Tongue (tissue), 2 donors: Measurements from ENCODE around the gene RGPD3. TPM values are rescaled to one million over a fixed set of nuclear protein-coding genes. Genes with fewer than 3 reads are reported as not detected.
"Not testable (repeated sequence)": the region's sequence is repeated elsewhere in the genome, so short reads cannot be mapped to it uniquely, and the experiment has no call there.

Source experiments
- DNase-seq: peaks from one replicate; pipeline ENCODE4 v3.0.0-alpha.2; 2015
- total RNA-seq: library from RNA; depleted of rRNA; stranded (reverse); fragments of >200 nt; gene quantifications from one replicate; pipeline ENCODE4 v1.2.3, GENCODE V29; 2014

The RGPD3 gene
- 1.1 TPM for total RNA-seq

- DNase-seq, result not testable (repeated sequence)
Measured at GRCh38 chr2:106468107-106468506, at the start of gene RGPD3. Gene RGPD3, minus strand, starts transcription at chr2:106468413. Its CDS starts 125 bp downstream, at chr2:106468288.

- no peak for DNase-seq
Measured at GRCh38 chr2:106517329-106517728, 49.1 kb upstream of the RGPD3 start.

- DNase-seq, result no peak
Measured at GRCh38 chr2:106516864-106517263, 48.7 kb upstream of the RGPD3 start.

- no peak for DNase-seq
Measured at GRCh38 chr2:106516436-106516835, 48.2 kb upstream of the RGPD3 start.

GRCh38 chr2:106514827-106515226, 46.6 kb upstream of the RGPD3 start:
- not testable (repeated sequence) for DNase-seq

GRCh38 chr2:106513391-106513790, 45.2 kb upstream of the RGPD3 start:
- not testable (repeated sequence) for DNase-seq

GRCh38 chr2:106511934-106512333, 43.7 kb upstream of the RGPD3 start:
- DNase-seq, result not testable (repeated sequence)

- DNase-seq, result peak; percentile 49
Measured at GRCh38 chr2:106511476-106511901, 43.3 kb upstream of the RGPD3 start.

GRCh38 chr2:106510791-106511190, 42.6 kb upstream of the RGPD3 start:
- not testable (repeated sequence) for DNase-seq

GRCh38 chr2:106509374-106509770, 41.2 kb upstream of the RGPD3 start:
- not testable (repeated sequence) for DNase-seq

- DNase-seq, result not testable (repeated sequence)
Measured at GRCh38 chr2:106508660-106509373, 40.6 kb upstream of the RGPD3 start.

GRCh38 chr2:106506002-106506687, 37.9 kb upstream of the RGPD3 start:
- DNase-seq, result not testable (repeated sequence)

GRCh38 chr2:106504787-106505186, 36.6 kb upstream of the RGPD3 start:
- not testable (repeated sequence) for DNase-seq

GRCh38 chr2:106504192-106504591, 36.0 kb upstream of the RGPD3 start:
- not testable (repeated sequence) for DNase-seq

- DNase-seq, result not testable (repeated sequence)
Measured at GRCh38 chr2:106502351-106502750, 34.1 kb upstream of the RGPD3 start.

- not testable (repeated sequence) for DNase-seq
Measured at GRCh38 chr2:106500350-106500749, 32.1 kb upstream of the RGPD3 start.

- not testable (repeated sequence) for DNase-seq
Measured at GRCh38 chr2:106498549-106498948, 30.3 kb upstream of the RGPD3 start.

GRCh38 chr2:106492913-106493312, 24.7 kb upstream of the RGPD3 start:
- DNase-seq, result peak; percentile 63

- DNase-seq, result not testable (repeated sequence)
Measured at GRCh38 chr2:106492399-106492798, 24.2 kb upstream of the RGPD3 start.

- DNase-seq, result not testable (repeated sequence)
Measured at GRCh38 chr2:106489701-106490100, 21.5 kb upstream of the RGPD3 start.

GRCh38 chr2:106487386-106488191, 19.4 kb upstream of the RGPD3 start:
- DNase-seq, result not testable (repeated sequence)

- DNase-seq, result not testable (repeated sequence)
Measured at GRCh38 chr2:106486551-106487385, 18.6 kb upstream of the RGPD3 start, which contains the start of gene CD8B2. Gene CD8B2, plus strand, starts transcription at chr2:106487364. Its CDS starts 63 bp downstream, at chr2:106487427.
